LNCaP clone FGC (cell line): ENCODE results near the gene GRIN2A.

Experiments
- DNase-seq: peaks from one replicate; pipeline ENCODE4 v3.0.0-alpha.2; 2011; ENCODE audit warnings: low read depth
- H3K4me3 ChIP-seq: 2 replicates; pipeline ENCODE4 v1.5.1; 2011; ENCODE audit warnings: mild to moderate bottlenecking, low read depth, low read length, control low read depth
- TF ChIP-seq, protein P1 (sequence below): IDR thresholded peaks from 2 replicates; pipeline ENCODE4 v1.5.1; 2012; ENCODE audit warnings: mild to moderate bottlenecking; ENCODE audit not compliant: control insufficient read depth, insufficient read depth; ENCODE audit errors: extremely low read depth

Gene GRIN2A

DNA sequence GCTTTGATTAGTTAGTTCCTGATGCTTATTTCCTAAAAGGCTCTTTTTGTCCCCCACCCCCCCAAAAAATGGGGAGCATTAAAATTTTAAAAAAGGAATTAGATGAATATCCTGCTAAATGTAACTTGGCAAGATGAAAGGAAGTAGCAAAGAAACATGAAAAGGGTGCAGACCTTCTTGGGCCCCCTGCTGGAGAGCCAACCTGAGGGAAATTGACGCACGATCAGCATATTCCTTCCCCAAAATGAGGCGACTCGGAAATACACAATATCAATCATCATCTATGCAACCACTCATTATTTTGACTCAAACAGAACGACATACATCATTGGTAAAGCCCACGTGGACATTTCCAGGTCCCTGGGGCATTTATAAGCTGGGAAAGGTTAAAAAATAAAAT is 59.7 kb downstream of the GRIN2A start:
- H3K4me3 ChIP-seq, result no peak overlapping the region
- TF ChIP-seq, protein P1, sequence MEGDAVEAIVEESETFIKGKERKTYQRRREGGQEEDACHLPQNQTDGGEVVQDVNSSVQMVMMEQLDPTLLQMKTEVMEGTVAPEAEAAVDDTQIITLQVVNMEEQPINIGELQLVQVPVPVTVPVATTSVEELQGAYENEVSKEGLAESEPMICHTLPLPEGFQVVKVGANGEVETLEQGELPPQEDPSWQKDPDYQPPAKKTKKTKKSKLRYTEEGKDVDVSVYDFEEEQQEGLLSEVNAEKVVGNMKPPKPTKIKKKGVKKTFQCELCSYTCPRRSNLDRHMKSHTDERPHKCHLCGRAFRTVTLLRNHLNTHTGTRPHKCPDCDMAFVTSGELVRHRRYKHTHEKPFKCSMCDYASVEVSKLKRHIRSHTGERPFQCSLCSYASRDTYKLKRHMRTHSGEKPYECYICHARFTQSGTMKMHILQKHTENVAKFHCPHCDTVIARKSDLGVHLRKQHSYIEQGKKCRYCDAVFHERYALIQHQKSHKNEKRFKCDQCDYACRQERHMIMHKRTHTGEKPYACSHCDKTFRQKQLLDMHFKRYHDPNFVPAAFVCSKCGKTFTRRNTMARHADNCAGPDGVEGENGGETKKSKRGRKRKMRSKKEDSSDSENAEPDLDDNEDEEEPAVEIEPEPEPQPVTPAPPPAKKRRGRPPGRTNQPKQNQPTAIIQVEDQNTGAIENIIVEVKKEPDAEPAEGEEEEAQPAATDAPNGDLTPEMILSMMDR, result peak; percentile 32
- DNase-seq, result no peak

GRCh38 chr16:10121897-10122425 is 60.3 kb downstream of the GRIN2A start:
- H3K4me3 ChIP-seq, result no peak overlapping the region
- DNase-seq, result no peak
- TF ChIP-seq, protein P1, result no peak

GRCh38 chr16:10121491-10121890 is 60.7 kb downstream of the GRIN2A start:
- H3K4me3 ChIP-seq, result no peak overlapping the region
- no peak for DNase-seq
- TF ChIP-seq, protein P1, result no peak

GRCh38 chr16:10120953-10121352 is 61.3 kb downstream of the GRIN2A start:
- no peak overlapping the region for H3K4me3 ChIP-seq
- TF ChIP-seq, protein P1, result no peak
- no peak for DNase-seq

- H3K4me3 ChIP-seq, result no peak overlapping the region
- DNase-seq, result no peak
- TF ChIP-seq, protein P1, result no peak
Measured at GRCh38 chr16:10114409-10114808, 67.8 kb downstream of the GRIN2A start.

DNA sequence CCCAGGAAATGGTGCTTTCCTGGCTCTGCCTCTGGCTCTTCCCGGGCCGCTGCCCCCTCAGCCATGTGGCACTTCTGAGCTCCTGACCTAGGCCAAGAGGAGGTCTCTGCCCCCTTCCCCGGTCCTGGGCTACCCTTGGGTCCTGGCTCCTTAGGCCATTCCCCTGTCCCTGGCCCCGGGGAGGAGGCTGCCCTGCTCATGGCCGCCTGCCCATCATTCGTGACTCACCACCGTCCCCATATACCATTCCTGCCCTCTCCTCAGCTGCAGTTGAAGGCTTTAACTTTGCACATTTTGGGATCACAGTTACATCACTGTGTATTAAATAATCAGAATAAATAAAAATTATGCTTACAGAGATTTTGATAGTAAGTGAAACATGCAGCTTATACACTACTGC is 69.0 kb downstream of the GRIN2A start:
- DNase-seq, result no peak
- no peak overlapping the region for H3K4me3 ChIP-seq
- TF ChIP-seq, protein P1, result no peak

GRCh38 chr16:10112021-10112420 is 70.2 kb downstream of the GRIN2A start:
- TF ChIP-seq, protein P1, result no peak
- no peak overlapping the region for H3K4me3 ChIP-seq
- no peak for DNase-seq
